Measurements from ENCODE around the gene NAALADL1.

Gene NAALADL1

GRCh38 chr11:65078786-65079342 is 20.5 kb upstream of the NAALADL1 start:
- no peak overlapping the region for H4K8ac ChIP-seq (ENCODE audit: low read depth, low read length)
- no peak overlapping the region for H2AFZ ChIP-seq (ENCODE audit: insufficient read depth, low read length, poor library complexity)
- no peak overlapping the region for H3K4ac ChIP-seq (ENCODE audit: low read depth, low read length)
- no peak overlapping the region for H2AK5ac ChIP-seq (ENCODE audit: low read length)
- no peak overlapping the region for H2BK12ac ChIP-seq (ENCODE audit: low read length)
- H4K12ac ChIP-seq (ENCODE audit: low read depth, low read length), result no peak overlapping the region
- H3K27me3 ChIP-seq (ENCODE audit: insufficient read depth, low read length), result no peaks in the 10 kb centered on the region
- WGBS (ENCODE audit: extremely low coverage, insufficient coverage, insufficient read length), result no CpG with 5 or more reads among the region's 9 CpGs
- no peak overlapping the region for H3K23ac ChIP-seq (ENCODE audit: low read length)
- peaks cover 32 to 41% of the 10 kb centered on the region in 2 experiments for H3K36me3 ChIP-seq (ENCODE audit: control insufficient read depth in 1 of 2, insufficient read depth in 2 of 2, low read length in 2 of 2)
- no peak overlapping the region for H3K18ac ChIP-seq (ENCODE audit: low read length)
- H3K79me2 ChIP-seq (ENCODE audit: control insufficient read depth, insufficient read depth, low read length, poor library complexity), result peaks cover 8% of the 10 kb centered on the region
- H2BK120ac ChIP-seq (ENCODE audit: insufficient read depth, low read length, poor library complexity), result no peak overlapping the region
- H2BK5ac ChIP-seq (ENCODE audit: low read depth, low read length, poor library complexity), result no peak overlapping the region
- H3K4me1 ChIP-seq (ENCODE audit: control insufficient read depth in 1 of 2, insufficient read depth in 2 of 2, low read length in 2 of 2), result peaks cover 4 to 5% of the 10 kb centered on the region in 2 experiments
- H3K4me2 ChIP-seq (ENCODE audit: low read length), result no peak overlapping the region
- H3K27ac ChIP-seq (ENCODE audit: low read depth, low read length), result no peak overlapping the region
- no peak overlapping the region for H4K91ac ChIP-seq (ENCODE audit: low read depth, low read length)
- no peak for DNase-seq
- no peak overlapping the region for H3K14ac ChIP-seq (ENCODE audit: low read length)
- H3K4me3 ChIP-seq (ENCODE audit: low read depth, low read length), result no peak overlapping the region
- H3K9me3 ChIP-seq (ENCODE audit: insufficient read depth, low read depth, low read length), result no peaks in the 10 kb centered on the region
- H3K79me1 ChIP-seq (ENCODE audit: low read length), result peaks cover 2% of the 10 kb centered on the region
- H3K9ac ChIP-seq (ENCODE audit: low read length), result no peak overlapping the region

- Histone ChIP-seq H4K12ac (ENCODE audit: low read depth, low read length) (no peak overlapping the region), H3K27ac (ENCODE audit: low read depth, low read length) (no peak overlapping the region), H3K4me3 (ENCODE audit: low read depth, low read length) (no peak overlapping the region), H2BK120ac (ENCODE audit: insufficient read depth, low read length, poor library complexity) (no peak overlapping the region), H3K4me2 (ENCODE audit: low read length) (no peak overlapping the region), H2BK12ac (ENCODE audit: low read length) (no peak overlapping the region), H3K14ac (ENCODE audit: low read length) (no peak overlapping the region), H3K79me1 (ENCODE audit: low read length) (no peaks in the 10 kb centered on the region), H3K4me1 (ENCODE audit: control insufficient read depth in 1 of 2, insufficient read depth in 2 of 2, low read length in 2 of 2) (peaks cover 1 to 2% of the 10 kb centered on the region in 2 experiments), H4K91ac (ENCODE audit: low read depth, low read length) (no peak overlapping the region), H3K9ac (ENCODE audit: low read length) (no peak overlapping the region), H2BK5ac (ENCODE audit: low read depth, low read length, poor library complexity) (no peak overlapping the region), H3K27me3 (ENCODE audit: insufficient read depth, low read length) (no peaks in the 10 kb centered on the region), H3K36me3 (ENCODE audit: control insufficient read depth in 1 of 2, insufficient read depth in 2 of 2, low read length in 2 of 2) (peaks cover 32 to 41% of the 10 kb centered on the region in 2 experiments), H3K9me3 (ENCODE audit: insufficient read depth, low read depth, low read length) (no peaks in the 10 kb centered on the region), H2AFZ (ENCODE audit: insufficient read depth, low read length, poor library complexity) (no peak overlapping the region), H3K18ac (ENCODE audit: low read length) (no peak overlapping the region), H3K23ac (ENCODE audit: low read length) (no peak overlapping the region), H4K8ac (ENCODE audit: low read depth, low read length) (no peak overlapping the region), H3K4ac (ENCODE audit: low read depth, low read length) (no peak overlapping the region), H3K79me2 (ENCODE audit: control insufficient read depth, insufficient read depth, low read length, poor library complexity) (peaks cover 2% of the 10 kb centered on the region), H2AK5ac (ENCODE audit: low read length) (no peak overlapping the region)
- peak; percentile 6 to 71 for DNase-seq
- no CpG with 5 or more reads among the region's 3 CpGs for WGBS (ENCODE audit: extremely low coverage, insufficient coverage, insufficient read length)
These were observed 19.8 kb upstream of the NAALADL1 start for GRCh38 chr11:65078151-65078550.

- Histone ChIP-seq H4K91ac (ENCODE audit: low read depth, low read length) (no peak overlapping the region), H3K4me2 (ENCODE audit: low read length) (no peak overlapping the region), H3K4me1 (ENCODE audit: control insufficient read depth in 1 of 2, insufficient read depth in 2 of 2, low read length in 2 of 2) (no peaks in the 10 kb centered on the region), H3K27me3 (ENCODE audit: insufficient read depth, low read length) (no peaks in the 10 kb centered on the region), H3K79me1 (ENCODE audit: low read length) (no peaks in the 10 kb centered on the region), H4K12ac (ENCODE audit: low read depth, low read length) (no peak overlapping the region), H3K9ac (ENCODE audit: low read length) (no peak overlapping the region), H3K14ac (ENCODE audit: low read length) (no peak overlapping the region), H3K18ac (ENCODE audit: low read length) (no peak overlapping the region), H3K27ac (ENCODE audit: low read depth, low read length) (no peak overlapping the region), H3K4me3 (ENCODE audit: low read depth, low read length) (no peak overlapping the region), H2BK5ac (ENCODE audit: low read depth, low read length, poor library complexity) (no peak overlapping the region), H3K36me3 (ENCODE audit: control insufficient read depth in 1 of 2, insufficient read depth in 2 of 2, low read length in 2 of 2) (peaks cover 32 to 41% of the 10 kb centered on the region in 2 experiments), H2AFZ (ENCODE audit: insufficient read depth, low read length, poor library complexity) (no peak overlapping the region), H4K8ac (ENCODE audit: low read depth, low read length) (no peak overlapping the region), H3K9me3 (ENCODE audit: insufficient read depth, low read depth, low read length) (no peaks in the 10 kb centered on the region), H2BK120ac (ENCODE audit: insufficient read depth, low read length, poor library complexity) (no peak overlapping the region), H2AK5ac (ENCODE audit: low read length) (no peak overlapping the region), H3K79me2 (ENCODE audit: control insufficient read depth, insufficient read depth, low read length, poor library complexity) (no peaks in the 10 kb centered on the region), H3K4ac (ENCODE audit: low read depth, low read length) (no peak overlapping the region), H3K23ac (ENCODE audit: low read length) (no peak overlapping the region), H2BK12ac (ENCODE audit: low read length) (no peak overlapping the region)
- DNase-seq, result no peak
- WGBS (ENCODE audit: extremely low coverage, insufficient coverage, insufficient read length), result no CpG with 5 or more reads among the region's 4 CpGs
These were observed 19.1 kb upstream of the NAALADL1 start for GRCh38 chr11:65077451-65077850.

- no peak overlapping the region for H4K8ac ChIP-seq (ENCODE audit: low read depth, low read length)
- H2AFZ ChIP-seq (ENCODE audit: insufficient read depth, low read length, poor library complexity), result no peak overlapping the region
- H2BK12ac ChIP-seq (ENCODE audit: low read length), result no peak overlapping the region
- H3K4me3 ChIP-seq (ENCODE audit: low read depth, low read length), result no peak overlapping the region
- H4K91ac ChIP-seq (ENCODE audit: low read depth, low read length), result no peak overlapping the region
- H2AK5ac ChIP-seq (ENCODE audit: low read length), result no peak overlapping the region
- no peak overlapping the region for H3K18ac ChIP-seq (ENCODE audit: low read length)
- H3K4me2 ChIP-seq (ENCODE audit: low read length), result no peak overlapping the region
- DNase-seq, result no peak
- no CpG with 5 or more reads among the region's 1 CpG for WGBS (ENCODE audit: extremely low coverage, insufficient coverage, insufficient read length)
- H4K12ac ChIP-seq (ENCODE audit: low read depth, low read length), result no peak overlapping the region
- no peaks in the 10 kb centered on the region for H3K79me1 ChIP-seq (ENCODE audit: low read length)
- H3K4ac ChIP-seq (ENCODE audit: low read depth, low read length), result no peak overlapping the region
- H3K27me3 ChIP-seq (ENCODE audit: insufficient read depth, low read length), result no peaks in the 10 kb centered on the region
- H3K14ac ChIP-seq (ENCODE audit: low read length), result no peak overlapping the region
- H2BK120ac ChIP-seq (ENCODE audit: insufficient read depth, low read length, poor library complexity), result no peak overlapping the region
- no peak overlapping the region for H2BK5ac ChIP-seq (ENCODE audit: low read depth, low read length, poor library complexity)
- H3K79me2 ChIP-seq (ENCODE audit: control insufficient read depth, insufficient read depth, low read length, poor library complexity), result no peaks in the 10 kb centered on the region
- H3K4me1 ChIP-seq (ENCODE audit: control insufficient read depth in 1 of 2, insufficient read depth in 2 of 2, low read length in 2 of 2), result no peaks in the 10 kb centered on the region
- no peaks in the 10 kb centered on the region for H3K9me3 ChIP-seq (ENCODE audit: insufficient read depth, low read depth, low read length)
- no peak overlapping the region for H3K9ac ChIP-seq (ENCODE audit: low read length)
- H3K36me3 ChIP-seq (ENCODE audit: control insufficient read depth in 1 of 2, insufficient read depth in 2 of 2, low read length in 2 of 2), result peaks cover 9 to 10% of the 10 kb centered on the region in 2 experiments
- H3K27ac ChIP-seq (ENCODE audit: low read depth, low read length), result no peak overlapping the region
- H3K23ac ChIP-seq (ENCODE audit: low read length), result no peak overlapping the region
These were observed 14.2 kb upstream of the NAALADL1 start for GRCh38 chr11:65072631-65072966.

Data from trophoblast cell (in vitro differentiated cells and primary cell).